ENCODE measurements around the gene SH3GL2.

Gene SH3GL2

GRCh38 chr9:17622749-17623148 is 43.9 kb downstream of the SH3GL2 start:
- TF ChIP-seq TAF1 (IDR thresholded peaks at IDR 0.05; ENCODE audit: borderline replicate concordance, insufficient read depth, low read length) (no peak), POLR2AphosphoS5 (IDR thresholded peaks at IDR 0.05; ENCODE audit: low read depth, low read length) (no peak), SIN3A (IDR thresholded peaks at IDR 0.05; ENCODE audit: borderline replicate concordance, insufficient read depth, low read length) (no peak), FOXP2 (optimal IDR thresholded peaks at IDR 0.05; ENCODE audit: borderline replicate concordance, extremely low read depth, extremely low read length, insufficient read depth) (no peak)
- TF ChIP-seq, protein P1, sequence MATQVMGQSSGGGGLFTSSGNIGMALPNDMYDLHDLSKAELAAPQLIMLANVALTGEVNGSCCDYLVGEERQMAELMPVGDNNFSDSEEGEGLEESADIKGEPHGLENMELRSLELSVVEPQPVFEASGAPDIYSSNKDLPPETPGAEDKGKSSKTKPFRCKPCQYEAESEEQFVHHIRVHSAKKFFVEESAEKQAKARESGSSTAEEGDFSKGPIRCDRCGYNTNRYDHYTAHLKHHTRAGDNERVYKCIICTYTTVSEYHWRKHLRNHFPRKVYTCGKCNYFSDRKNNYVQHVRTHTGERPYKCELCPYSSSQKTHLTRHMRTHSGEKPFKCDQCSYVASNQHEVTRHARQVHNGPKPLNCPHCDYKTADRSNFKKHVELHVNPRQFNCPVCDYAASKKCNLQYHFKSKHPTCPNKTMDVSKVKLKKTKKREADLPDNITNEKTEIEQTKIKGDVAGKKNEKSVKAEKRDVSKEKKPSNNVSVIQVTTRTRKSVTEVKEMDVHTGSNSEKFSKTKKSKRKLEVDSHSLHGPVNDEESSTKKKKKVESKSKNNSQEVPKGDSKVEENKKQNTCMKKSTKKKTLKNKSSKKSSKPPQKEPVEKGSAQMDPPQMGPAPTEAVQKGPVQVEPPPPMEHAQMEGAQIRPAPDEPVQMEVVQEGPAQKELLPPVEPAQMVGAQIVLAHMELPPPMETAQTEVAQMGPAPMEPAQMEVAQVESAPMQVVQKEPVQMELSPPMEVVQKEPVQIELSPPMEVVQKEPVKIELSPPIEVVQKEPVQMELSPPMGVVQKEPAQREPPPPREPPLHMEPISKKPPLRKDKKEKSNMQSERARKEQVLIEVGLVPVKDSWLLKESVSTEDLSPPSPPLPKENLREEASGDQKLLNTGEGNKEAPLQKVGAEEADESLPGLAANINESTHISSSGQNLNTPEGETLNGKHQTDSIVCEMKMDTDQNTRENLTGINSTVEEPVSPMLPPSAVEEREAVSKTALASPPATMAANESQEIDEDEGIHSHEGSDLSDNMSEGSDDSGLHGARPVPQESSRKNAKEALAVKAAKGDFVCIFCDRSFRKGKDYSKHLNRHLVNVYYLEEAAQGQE (IDR thresholded peaks at IDR 0.05; ENCODE audit: insufficient read depth in 1 of 2, low read depth in 2 of 2, low read length in 2 of 2), result no peak

DNA sequence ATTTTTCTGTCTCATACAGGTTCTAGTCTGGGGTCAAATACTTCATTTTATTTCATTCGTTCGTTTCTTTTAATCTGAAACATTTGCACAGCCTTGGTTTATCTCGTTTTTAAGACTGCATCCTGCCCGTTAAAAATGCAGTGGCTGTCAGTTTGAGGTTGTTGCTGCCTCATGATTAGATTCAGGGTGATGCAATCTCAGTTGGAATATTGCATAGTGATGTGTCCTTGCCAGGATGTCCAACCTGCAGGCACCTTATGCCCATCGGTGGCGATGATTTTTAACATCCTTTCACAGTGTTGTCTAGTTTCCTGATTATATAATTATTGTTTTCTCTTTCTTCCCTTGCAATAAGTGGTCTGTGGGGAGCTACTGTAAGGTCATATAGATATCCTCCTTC is 45.1 kb downstream of the SH3GL2 start:
- no peak for TF ChIP-seq POLR2AphosphoS5 (IDR thresholded peaks at IDR 0.05; ENCODE audit: low read depth, low read length)
- no peak for TF ChIP-seq TAF1 (IDR thresholded peaks at IDR 0.05; ENCODE audit: borderline replicate concordance, insufficient read depth, low read length)
- TF ChIP-seq FOXP2 (optimal IDR thresholded peaks at IDR 0.05; ENCODE audit: borderline replicate concordance, extremely low read depth, extremely low read length, insufficient read depth), result no peak
- TF ChIP-seq SIN3A (IDR thresholded peaks at IDR 0.05; ENCODE audit: borderline replicate concordance, insufficient read depth, low read length), result no peak
- TF ChIP-seq, protein P1 (IDR thresholded peaks at IDR 0.05; ENCODE audit: insufficient read depth in 1 of 2, low read depth in 2 of 2, low read length in 2 of 2), result no peak

DNA sequence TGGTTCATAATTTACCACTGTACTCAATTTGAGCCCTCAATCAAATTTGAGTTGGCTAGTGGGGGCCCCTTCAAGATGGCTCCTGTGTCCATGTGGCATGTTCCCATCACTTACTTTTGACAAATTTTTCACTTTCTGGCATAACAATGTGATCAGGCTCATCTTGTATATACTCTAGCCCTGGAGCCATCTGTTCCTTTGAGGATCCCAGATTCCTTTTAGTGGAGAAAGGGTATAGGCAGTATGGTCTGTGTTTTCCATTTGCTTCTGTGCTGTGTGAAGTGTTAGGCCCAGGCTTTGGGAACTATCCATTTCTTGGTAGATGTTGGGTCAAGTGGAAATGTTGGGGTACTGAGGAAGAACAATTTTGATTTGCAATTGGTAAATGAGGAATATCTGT is 45.7 kb downstream of the SH3GL2 start:
- TF ChIP-seq, protein P1 (IDR thresholded peaks at IDR 0.05; ENCODE audit: insufficient read depth in 1 of 2, low read depth in 2 of 2, low read length in 2 of 2), result no peak
- TF ChIP-seq FOXP2 (optimal IDR thresholded peaks at IDR 0.05; ENCODE audit: borderline replicate concordance, extremely low read depth, extremely low read length, insufficient read depth) (no peak), TAF1 (IDR thresholded peaks at IDR 0.05; ENCODE audit: borderline replicate concordance, insufficient read depth, low read length) (no peak), POLR2AphosphoS5 (IDR thresholded peaks at IDR 0.05; ENCODE audit: low read depth, low read length) (no peak), SIN3A (IDR thresholded peaks at IDR 0.05; ENCODE audit: borderline replicate concordance, insufficient read depth, low read length) (no peak)

- TF ChIP-seq SIN3A (IDR thresholded peaks at IDR 0.05; ENCODE audit: borderline replicate concordance, insufficient read depth, low read length) (no peak), TAF1 (IDR thresholded peaks at IDR 0.05; ENCODE audit: borderline replicate concordance, insufficient read depth, low read length) (no peak), FOXP2 (optimal IDR thresholded peaks at IDR 0.05; ENCODE audit: borderline replicate concordance, extremely low read depth, extremely low read length, insufficient read depth) (no peak), POLR2AphosphoS5 (IDR thresholded peaks at IDR 0.05; ENCODE audit: low read depth, low read length) (no peak)
- TF ChIP-seq, protein P1 (IDR thresholded peaks at IDR 0.05; ENCODE audit: insufficient read depth in 1 of 2, low read depth in 2 of 2, low read length in 2 of 2), result no peak
These were observed 47.0 kb downstream of the SH3GL2 start for GRCh38 chr9:17625644-17626388.

Measured in PFSK-1 (cell line).